Lower lobe of right lung (tissue), 2 donors: ENCODE data around the gene MAML3. TPM values are rescaled to one million over a fixed set of nuclear protein-coding genes. Genes with fewer than 3 reads are reported as not detected.

Source experiments
- ATAC-seq, 2 donors: fragments of 200-7000 bp; cut with Tn5 transposase; one replicate each; pipeline ENCODE4 v1.9.1; 2020 to 2022; ENCODE audit warnings: mild to moderate bottlenecking in 2 of 2, moderate library complexity in 2 of 2
- DNase-seq: peaks from one replicate; pipeline ENCODE4 v3.0.0-alpha.2; 2020
- H3K27ac ChIP-seq: fragments of 200-600 bp; one replicate; pipeline ENCODE4 v1.8.0; 2022
- H3K27me3 ChIP-seq: fragments of 200-600 bp; one replicate; pipeline ENCODE4 v1.8.0; 2022; ENCODE audit warnings: low read depth
- H3K36me3 ChIP-seq: fragments of 200-600 bp; one replicate; pipeline ENCODE4 v1.8.0; 2022; ENCODE audit warnings: mild to moderate bottlenecking
- H3K4me1 ChIP-seq: fragments of 200-600 bp; one replicate; pipeline ENCODE4 v1.8.0; 2022
- H3K4me3 ChIP-seq: fragments of 200-600 bp; one replicate; pipeline ENCODE4 v1.8.0; 2022; ENCODE audit warnings: mild to moderate bottlenecking
- H3K9me3 ChIP-seq: fragments of 200-600 bp; one replicate; pipeline ENCODE4 v1.8.0; 2022
- intact Hi-C: fragments of 100-400 bp; cut with DNase I; formaldehyde crosslinking; loops from one replicate; pipeline ENCODE4 v1.11.0; 2022
- total RNA-seq: library from RNA; stranded (reverse); fragmentation: NEBNext Ultra II Directional; extraction: Animal tissue kit (Norgen Biotek cat#: 25700); gene quantifications from one replicate; pipeline ENCODE4 v1.2.1, GENCODE V29; 2021
- TF ChIP-seq, protein P1 (sequence below): fragments of 200-600 bp; IDR thresholded peaks from one replicate; pipeline ENCODE4 v1.8.0; 2022; ENCODE audit warnings: antibody characterized with exemption, mild to moderate bottlenecking
- donor health status: DM: no; HTN: yes; CAD: no; lungs with severe emphysema.

The MAML3 gene
- total RNA-seq, 1 donor from 2014 or later = 12.5 TPM

DNA sequence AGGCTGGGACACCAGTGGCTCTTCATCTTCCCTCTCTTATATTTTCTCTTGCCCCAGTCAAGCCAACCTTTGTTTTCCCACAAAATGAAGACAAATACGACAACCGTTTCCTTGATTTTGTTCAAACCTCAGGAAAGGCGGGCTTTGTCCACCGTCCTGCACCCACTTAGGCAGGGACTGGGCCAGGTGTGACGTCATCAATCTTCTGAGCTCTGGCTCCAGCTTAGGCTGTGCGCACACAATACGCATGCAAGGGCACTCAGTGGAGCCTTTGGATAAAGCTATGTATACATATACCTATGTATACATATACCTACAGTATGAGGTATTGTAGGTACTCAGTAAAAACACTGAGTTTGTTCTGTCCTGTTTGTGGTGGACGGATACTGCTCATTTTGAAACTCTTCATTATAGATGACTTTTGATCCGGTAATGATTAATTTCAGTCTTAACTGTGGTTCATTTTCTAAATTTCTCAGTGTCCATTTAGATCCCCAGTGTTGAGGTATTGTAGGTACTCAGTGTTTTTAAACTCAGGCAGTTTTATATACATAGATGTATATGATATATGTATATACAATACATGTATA, 293.5 kb downstream of the MAML3 start:
- no peak overlapping the region for H3K4me3 ChIP-seq
- TF ChIP-seq, protein P1, sequence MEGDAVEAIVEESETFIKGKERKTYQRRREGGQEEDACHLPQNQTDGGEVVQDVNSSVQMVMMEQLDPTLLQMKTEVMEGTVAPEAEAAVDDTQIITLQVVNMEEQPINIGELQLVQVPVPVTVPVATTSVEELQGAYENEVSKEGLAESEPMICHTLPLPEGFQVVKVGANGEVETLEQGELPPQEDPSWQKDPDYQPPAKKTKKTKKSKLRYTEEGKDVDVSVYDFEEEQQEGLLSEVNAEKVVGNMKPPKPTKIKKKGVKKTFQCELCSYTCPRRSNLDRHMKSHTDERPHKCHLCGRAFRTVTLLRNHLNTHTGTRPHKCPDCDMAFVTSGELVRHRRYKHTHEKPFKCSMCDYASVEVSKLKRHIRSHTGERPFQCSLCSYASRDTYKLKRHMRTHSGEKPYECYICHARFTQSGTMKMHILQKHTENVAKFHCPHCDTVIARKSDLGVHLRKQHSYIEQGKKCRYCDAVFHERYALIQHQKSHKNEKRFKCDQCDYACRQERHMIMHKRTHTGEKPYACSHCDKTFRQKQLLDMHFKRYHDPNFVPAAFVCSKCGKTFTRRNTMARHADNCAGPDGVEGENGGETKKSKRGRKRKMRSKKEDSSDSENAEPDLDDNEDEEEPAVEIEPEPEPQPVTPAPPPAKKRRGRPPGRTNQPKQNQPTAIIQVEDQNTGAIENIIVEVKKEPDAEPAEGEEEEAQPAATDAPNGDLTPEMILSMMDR = no peak
- H3K27me3 ChIP-seq = no peaks in the 10 kb centered on the region
- intact Hi-C loops = no loop called here
- H3K4me1 ChIP-seq = no peaks in the 10 kb centered on the region
- no peaks in the 10 kb centered on the region for H3K9me3 ChIP-seq
- DNase-seq (no peak), ATAC-seq (no peak)
- no peaks in the 10 kb centered on the region for H3K36me3 ChIP-seq
- H3K27ac ChIP-seq = no peak overlapping the region

DNA sequence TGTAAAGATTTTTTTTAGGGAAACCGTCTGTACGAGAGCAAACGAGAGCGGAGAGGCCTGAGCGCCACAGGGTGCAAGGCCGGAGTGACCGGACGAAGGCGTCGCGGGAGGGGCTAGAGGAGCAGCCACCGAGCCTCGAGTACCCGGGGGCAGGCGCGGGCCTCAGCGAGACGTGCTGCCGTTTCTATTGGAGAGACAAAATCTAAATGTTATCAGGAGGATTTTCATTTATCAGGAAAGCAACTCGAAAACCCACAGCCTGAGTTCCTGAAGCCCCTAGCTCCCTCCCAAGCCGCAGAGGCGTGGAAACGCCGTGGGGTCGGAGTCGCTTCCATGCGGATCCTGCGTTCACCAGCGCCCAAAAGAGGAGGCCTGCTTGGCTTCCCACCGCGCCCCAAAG, 294.1 kb downstream of the MAML3 start:
- Histone ChIP-seq H3K27ac (no peak overlapping the region), H3K4me1 (no peaks in the 10 kb centered on the region), H3K27me3 (no peaks in the 10 kb centered on the region), H3K4me3 (no peak overlapping the region), H3K9me3 (no peaks in the 10 kb centered on the region), H3K36me3 (no peaks in the 10 kb centered on the region)
- ATAC-seq (no peak), DNase-seq (no peak)
- TF ChIP-seq, protein P1 = no peak
- intact Hi-C loops = no loop called here

DNA sequence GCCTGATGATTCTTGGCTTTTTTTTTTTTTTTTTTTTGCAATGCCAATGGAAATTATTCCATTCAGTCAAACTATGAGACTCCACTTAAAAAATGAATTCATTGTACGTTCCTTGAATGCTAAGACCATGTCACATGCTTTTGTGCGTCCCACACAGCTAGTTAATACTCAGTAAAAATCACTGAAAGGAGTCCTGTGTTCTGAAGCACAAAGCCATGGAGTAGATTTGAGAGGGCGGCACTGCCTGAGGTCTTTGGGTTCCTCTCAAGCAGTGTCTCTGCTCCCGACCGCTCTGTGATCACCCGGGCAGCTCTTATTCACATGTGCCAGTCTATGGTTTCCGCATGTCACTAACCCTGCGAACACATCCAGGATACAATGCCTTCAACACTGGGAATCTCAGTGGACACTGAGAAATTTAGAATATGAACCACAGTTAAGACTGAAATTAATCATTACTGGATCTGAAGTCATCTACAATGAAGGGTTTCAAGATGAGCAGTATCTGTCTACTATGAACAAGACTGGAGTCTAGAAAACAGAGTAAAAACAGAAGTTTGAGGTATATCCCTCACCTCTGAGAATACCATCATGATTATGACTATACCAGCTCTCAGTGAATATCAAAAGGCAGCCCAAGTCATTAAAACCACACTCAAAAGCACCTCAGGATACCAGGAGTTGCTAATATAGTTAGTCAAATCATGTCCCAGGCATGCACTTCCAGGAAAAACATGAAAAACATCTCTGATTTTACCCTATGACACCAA, 295.4 kb downstream of the MAML3 start:
- Histone ChIP-seq H3K4me1 (no peaks in the 10 kb centered on the region), H3K27me3 (no peaks in the 10 kb centered on the region), H3K36me3 (no peaks in the 10 kb centered on the region), H3K27ac (no peak overlapping the region), H3K9me3 (no peaks in the 10 kb centered on the region), H3K4me3 (no peak overlapping the region)
- intact Hi-C loops = no loop called here
- DNase-seq (no peak), ATAC-seq (no peak)
- TF ChIP-seq, protein P1 = no peak

DNA sequence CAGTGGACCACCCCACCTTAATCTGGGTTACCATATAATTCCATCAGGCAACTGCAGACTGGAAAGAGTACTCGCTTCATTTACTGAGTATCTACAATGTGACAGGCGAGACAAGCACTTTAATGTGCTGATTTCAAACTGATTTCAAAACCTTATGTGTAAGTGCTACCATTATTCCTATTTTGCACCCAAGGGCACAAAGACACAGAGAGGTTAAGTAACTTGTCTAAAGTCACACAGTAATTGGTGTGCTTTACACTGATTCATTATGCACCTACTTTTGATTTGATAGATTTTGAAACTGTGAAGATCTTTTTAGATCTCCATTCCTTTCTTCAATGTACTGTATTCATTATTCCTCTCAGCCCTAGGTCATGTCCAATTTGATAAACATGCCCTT, 296.0 kb downstream of the MAML3 start:
- Histone ChIP-seq H3K27ac (no peak overlapping the region), H3K27me3 (no peaks in the 10 kb centered on the region)
- no peak for DNase-seq

DNA sequence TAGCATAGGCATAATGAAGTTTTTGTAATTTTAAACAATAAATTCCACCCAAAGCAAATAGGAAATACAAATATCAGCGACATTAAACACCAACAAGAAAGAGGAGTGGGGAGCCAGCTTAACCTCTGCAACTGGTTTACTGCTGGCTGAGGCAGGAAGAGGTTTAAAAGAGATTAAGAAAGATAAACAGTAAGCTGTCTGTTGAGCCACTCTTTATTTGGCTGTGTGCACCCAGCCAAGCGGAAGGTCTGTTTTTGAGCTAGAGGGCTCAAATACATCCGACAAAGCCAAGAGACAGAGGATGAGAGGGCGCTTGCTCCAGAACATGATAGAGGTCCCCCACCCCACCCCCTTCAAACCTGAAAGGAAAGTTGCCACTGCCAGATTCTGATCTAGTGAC, 297.0 kb downstream of the MAML3 start:
- no peak for ATAC-seq
- H3K4me1 ChIP-seq = no peaks in the 10 kb centered on the region

More for the DNA sequence above, 296.0 kb downstream of the MAML3 start:
- no peak overlapping the region for H3K4me3 ChIP-seq
- intact Hi-C loops = no loop called here
- no peaks in the 10 kb centered on the region for H3K4me1 ChIP-seq
- no peak for ATAC-seq
- TF ChIP-seq, protein P1 = no peak
- no peaks in the 10 kb centered on the region for H3K9me3 ChIP-seq
- H3K36me3 ChIP-seq = no peaks in the 10 kb centered on the region

More for the DNA sequence above, 297.0 kb downstream of the MAML3 start:
- Histone ChIP-seq H3K36me3 (no peaks in the 10 kb centered on the region), H3K4me3 (no peak overlapping the region), H3K27me3 (no peaks in the 10 kb centered on the region), H3K9me3 (no peaks in the 10 kb centered on the region), H3K27ac (no peak overlapping the region)
- DNase-seq = no peak
- TF ChIP-seq, protein P1 = no peak
- intact Hi-C loops = no loop called here
